ENCODE results near the gene FAM186B.

DNA sequence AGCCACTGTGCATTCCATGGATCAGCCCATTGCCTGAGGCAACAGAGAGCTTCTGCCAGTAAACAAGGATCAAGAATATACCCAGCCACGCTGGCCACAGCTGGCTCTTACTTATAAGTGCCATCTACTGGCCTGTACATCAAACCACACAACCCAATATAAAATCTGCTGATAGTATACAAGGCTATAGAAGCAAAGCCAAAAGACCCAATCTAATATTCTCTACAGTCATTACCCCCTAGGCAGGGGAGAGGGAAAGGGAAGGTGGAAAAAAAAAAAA is 4.4 kb upstream of the FAM186B start:
- TF ChIP-seq, protein P1, sequence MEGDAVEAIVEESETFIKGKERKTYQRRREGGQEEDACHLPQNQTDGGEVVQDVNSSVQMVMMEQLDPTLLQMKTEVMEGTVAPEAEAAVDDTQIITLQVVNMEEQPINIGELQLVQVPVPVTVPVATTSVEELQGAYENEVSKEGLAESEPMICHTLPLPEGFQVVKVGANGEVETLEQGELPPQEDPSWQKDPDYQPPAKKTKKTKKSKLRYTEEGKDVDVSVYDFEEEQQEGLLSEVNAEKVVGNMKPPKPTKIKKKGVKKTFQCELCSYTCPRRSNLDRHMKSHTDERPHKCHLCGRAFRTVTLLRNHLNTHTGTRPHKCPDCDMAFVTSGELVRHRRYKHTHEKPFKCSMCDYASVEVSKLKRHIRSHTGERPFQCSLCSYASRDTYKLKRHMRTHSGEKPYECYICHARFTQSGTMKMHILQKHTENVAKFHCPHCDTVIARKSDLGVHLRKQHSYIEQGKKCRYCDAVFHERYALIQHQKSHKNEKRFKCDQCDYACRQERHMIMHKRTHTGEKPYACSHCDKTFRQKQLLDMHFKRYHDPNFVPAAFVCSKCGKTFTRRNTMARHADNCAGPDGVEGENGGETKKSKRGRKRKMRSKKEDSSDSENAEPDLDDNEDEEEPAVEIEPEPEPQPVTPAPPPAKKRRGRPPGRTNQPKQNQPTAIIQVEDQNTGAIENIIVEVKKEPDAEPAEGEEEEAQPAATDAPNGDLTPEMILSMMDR (IDR thresholded peaks at IDR 0.05) = peak; percentile 80
- TF ChIP-seq ZFX (IDR thresholded peaks at IDR 0.05; ENCODE audit: borderline replicate concordance) = no peak

All from 22Rv1 (cell line).